ENCODE data around the gene MMP13. TPM values are rescaled to one million over a fixed set of nuclear protein-coding genes. Genes with fewer than 3 reads are reported as not detected.

Gene MMP13
- total RNA-seq, 1 experiment from 2014 or later = not detected

GRCh38 chr11:102926517-102926916, 29.0 kb downstream of the MMP13 start:
- TF ChIP-seq EZH2 (IDR thresholded peaks at IDR 0.05; ENCODE audit: borderline replicate concordance, low read depth, low read length, poor library complexity, severe bottlenecking) = no peak
- TF ChIP-seq, protein P1, sequence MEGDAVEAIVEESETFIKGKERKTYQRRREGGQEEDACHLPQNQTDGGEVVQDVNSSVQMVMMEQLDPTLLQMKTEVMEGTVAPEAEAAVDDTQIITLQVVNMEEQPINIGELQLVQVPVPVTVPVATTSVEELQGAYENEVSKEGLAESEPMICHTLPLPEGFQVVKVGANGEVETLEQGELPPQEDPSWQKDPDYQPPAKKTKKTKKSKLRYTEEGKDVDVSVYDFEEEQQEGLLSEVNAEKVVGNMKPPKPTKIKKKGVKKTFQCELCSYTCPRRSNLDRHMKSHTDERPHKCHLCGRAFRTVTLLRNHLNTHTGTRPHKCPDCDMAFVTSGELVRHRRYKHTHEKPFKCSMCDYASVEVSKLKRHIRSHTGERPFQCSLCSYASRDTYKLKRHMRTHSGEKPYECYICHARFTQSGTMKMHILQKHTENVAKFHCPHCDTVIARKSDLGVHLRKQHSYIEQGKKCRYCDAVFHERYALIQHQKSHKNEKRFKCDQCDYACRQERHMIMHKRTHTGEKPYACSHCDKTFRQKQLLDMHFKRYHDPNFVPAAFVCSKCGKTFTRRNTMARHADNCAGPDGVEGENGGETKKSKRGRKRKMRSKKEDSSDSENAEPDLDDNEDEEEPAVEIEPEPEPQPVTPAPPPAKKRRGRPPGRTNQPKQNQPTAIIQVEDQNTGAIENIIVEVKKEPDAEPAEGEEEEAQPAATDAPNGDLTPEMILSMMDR (conservative IDR thresholded peaks at IDR 0.05; ENCODE audit: low read depth, low read length) = no peak
- H3K27me3 ChIP-seq (replicated peaks; ENCODE audit: insufficient read depth, low read depth, low read length, poor library complexity) = no peaks in the 10 kb centered on the region
- ChIA-PET POLR2A (ENCODE audit: low non-redundant PET) (no interaction called here), CTCF (no interaction called here)
- DNase-seq (ENCODE audit: low spot score) = no peak
- H3K9me3 ChIP-seq (ENCODE audit: low read depth, low read length, poor library complexity, severe bottlenecking) = no peaks in the 10 kb centered on the region
- no TSS peak for BruUV-seq (replicated peaks)
- H3K27ac ChIP-seq (ENCODE audit: low read depth, low read length, poor library complexity, severe bottlenecking) = peak overlapping the region; percentile 93
- intact Hi-C loops (cut with micrococcal nuclease; ENCODE audit: unreplicated experiment) = no loop called here
- H3K4me3 ChIP-seq (ENCODE audit: low read depth, low read length, poor library complexity, severe bottlenecking) = no peak overlapping the region
- H3K36me3 ChIP-seq (ENCODE audit: insufficient read depth, low read length, poor library complexity, severe bottlenecking) = no peaks in the 10 kb centered on the region
- H3K4me1 ChIP-seq (ENCODE audit: insufficient read depth, low read length, poor library complexity, severe bottlenecking) = peaks cover 92% of the 10 kb centered on the region

GRCh38 chr11:102925988-102926387, 29.5 kb downstream of the MMP13 start:
- BruUV-seq (replicated peaks) = no TSS peak
- no peak for TF ChIP-seq EZH2 (IDR thresholded peaks at IDR 0.05; ENCODE audit: borderline replicate concordance, low read depth, low read length, poor library complexity, severe bottlenecking)
- TF ChIP-seq, protein P1 (conservative IDR thresholded peaks at IDR 0.05; ENCODE audit: low read depth, low read length) = no peak
- intact Hi-C loops (cut with micrococcal nuclease; ENCODE audit: unreplicated experiment) = no loop called here
- DNase-seq (ENCODE audit: low spot score) = no peak
- H3K27me3 ChIP-seq (replicated peaks; ENCODE audit: insufficient read depth, low read depth, low read length, poor library complexity) = no peaks in the 10 kb centered on the region
- H3K4me1 ChIP-seq (ENCODE audit: insufficient read depth, low read length, poor library complexity, severe bottlenecking) = peaks cover 92% of the 10 kb centered on the region
- CTCF ChIA-PET = no interaction called here
- POLR2A ChIA-PET (ENCODE audit: low non-redundant PET) = no interaction called here
- H3K36me3 ChIP-seq (ENCODE audit: insufficient read depth, low read length, poor library complexity, severe bottlenecking) = no peaks in the 10 kb centered on the region
- no peak overlapping the region for H3K4me3 ChIP-seq (ENCODE audit: low read depth, low read length, poor library complexity, severe bottlenecking)
- H3K27ac ChIP-seq (ENCODE audit: low read depth, low read length, poor library complexity, severe bottlenecking) = peak overlapping the region; percentile 93
- no peaks in the 10 kb centered on the region for H3K9me3 ChIP-seq (ENCODE audit: low read depth, low read length, poor library complexity, severe bottlenecking)

DNA sequence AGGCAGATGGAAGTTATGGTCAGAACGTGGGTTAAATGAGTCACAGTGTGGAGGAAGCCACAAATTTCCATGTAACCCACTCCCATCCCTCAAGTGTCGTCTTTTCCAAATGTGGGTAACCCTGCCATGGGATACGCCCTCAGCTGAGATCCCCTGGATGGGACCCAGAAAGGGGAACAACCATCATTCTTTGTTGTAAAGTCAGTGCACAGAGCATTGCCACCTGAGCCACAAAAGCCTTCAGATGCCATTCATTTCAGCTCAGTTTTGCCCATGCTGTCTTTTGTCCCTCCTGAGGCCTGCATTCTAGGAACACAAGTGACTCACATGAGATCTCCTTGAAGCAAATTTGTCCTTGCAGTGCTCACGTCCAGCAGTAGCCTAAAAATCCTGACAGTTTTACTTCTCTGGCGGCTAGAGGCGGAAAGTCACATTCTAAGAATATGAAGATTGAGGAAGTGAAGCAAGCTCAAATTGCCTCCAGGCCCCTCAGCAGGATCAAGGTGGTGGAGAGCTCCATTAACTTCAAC, 30.6 kb downstream of the MMP13 start:
- Histone ChIP-seq H3K27ac (ENCODE audit: low read depth, low read length, poor library complexity, severe bottlenecking) (peak overlapping the region; percentile 94), H3K4me1 (ENCODE audit: insufficient read depth, low read length, poor library complexity, severe bottlenecking) (peaks cover 93% of the 10 kb centered on the region), H3K36me3 (ENCODE audit: insufficient read depth, low read length, poor library complexity, severe bottlenecking) (no peaks in the 10 kb centered on the region), H3K9me3 (ENCODE audit: low read depth, low read length, poor library complexity, severe bottlenecking) (no peaks in the 10 kb centered on the region), H3K4me3 (ENCODE audit: low read depth, low read length, poor library complexity, severe bottlenecking) (no peak overlapping the region), H3K27me3 (replicated peaks; ENCODE audit: insufficient read depth, low read depth, low read length, poor library complexity) (no peaks in the 10 kb centered on the region)
- no peak for DNase-seq (ENCODE audit: low spot score)
- ChIA-PET POLR2A (ENCODE audit: low non-redundant PET) (no interaction called here), CTCF (no interaction called here)
- no TSS peak for BruUV-seq (replicated peaks)
- TF ChIP-seq EZH2 (IDR thresholded peaks at IDR 0.05; ENCODE audit: borderline replicate concordance, low read depth, low read length, poor library complexity, severe bottlenecking) = no peak
- TF ChIP-seq, protein P1 (conservative IDR thresholded peaks at IDR 0.05; ENCODE audit: low read depth, low read length) = no peak
- intact Hi-C loops (cut with micrococcal nuclease; ENCODE audit: unreplicated experiment) = no loop called here
